ENCODE data around the gene KHNYN.

The KHNYN gene

DNA sequence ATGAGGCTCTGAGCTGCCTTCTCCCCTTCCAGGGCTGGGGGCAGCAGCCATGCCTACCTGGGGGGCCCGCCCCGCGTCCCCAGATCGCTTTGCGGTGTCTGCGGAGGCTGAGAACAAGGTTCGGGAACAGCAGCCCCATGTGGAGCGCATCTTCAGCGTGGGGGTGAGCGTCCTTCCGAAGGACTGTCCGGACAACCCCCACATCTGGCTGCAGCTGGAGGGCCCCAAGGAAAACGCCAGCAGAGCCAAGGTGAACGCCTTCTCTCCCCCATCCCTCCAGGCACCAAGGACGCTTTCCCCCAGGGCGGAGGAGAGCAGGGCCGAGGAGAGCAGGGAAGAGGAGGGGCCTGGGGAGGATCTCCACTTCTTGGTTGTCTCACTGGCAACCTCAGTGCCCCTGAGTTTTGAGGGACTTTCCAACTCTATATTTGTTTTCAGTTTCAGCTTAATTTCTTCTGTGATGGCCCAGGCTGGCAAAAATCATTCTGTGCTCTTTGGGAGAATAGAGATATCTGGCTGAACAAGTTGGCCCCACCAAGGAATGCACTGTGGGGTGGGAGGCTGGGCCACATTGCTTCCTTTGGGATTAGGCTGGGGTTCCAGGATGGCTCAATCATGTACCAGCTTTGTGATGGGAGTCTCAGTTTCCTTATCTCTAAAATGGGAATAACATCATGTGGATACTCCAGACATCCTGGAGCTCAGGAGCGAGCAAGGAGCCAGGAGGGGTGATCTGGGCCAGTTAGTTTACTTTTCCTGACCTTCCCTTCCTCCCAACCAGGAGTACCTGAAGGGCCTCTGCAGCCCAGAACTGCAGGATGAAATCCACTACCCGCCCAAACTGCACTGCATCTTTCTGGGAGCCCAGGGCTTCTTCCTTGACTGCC, 1.2 kb downstream of the KHNYN start:
- DNase-seq (ENCODE audit: extremely low read depth, low read depth): no peak
- TF ChIP-seq, protein P1, sequence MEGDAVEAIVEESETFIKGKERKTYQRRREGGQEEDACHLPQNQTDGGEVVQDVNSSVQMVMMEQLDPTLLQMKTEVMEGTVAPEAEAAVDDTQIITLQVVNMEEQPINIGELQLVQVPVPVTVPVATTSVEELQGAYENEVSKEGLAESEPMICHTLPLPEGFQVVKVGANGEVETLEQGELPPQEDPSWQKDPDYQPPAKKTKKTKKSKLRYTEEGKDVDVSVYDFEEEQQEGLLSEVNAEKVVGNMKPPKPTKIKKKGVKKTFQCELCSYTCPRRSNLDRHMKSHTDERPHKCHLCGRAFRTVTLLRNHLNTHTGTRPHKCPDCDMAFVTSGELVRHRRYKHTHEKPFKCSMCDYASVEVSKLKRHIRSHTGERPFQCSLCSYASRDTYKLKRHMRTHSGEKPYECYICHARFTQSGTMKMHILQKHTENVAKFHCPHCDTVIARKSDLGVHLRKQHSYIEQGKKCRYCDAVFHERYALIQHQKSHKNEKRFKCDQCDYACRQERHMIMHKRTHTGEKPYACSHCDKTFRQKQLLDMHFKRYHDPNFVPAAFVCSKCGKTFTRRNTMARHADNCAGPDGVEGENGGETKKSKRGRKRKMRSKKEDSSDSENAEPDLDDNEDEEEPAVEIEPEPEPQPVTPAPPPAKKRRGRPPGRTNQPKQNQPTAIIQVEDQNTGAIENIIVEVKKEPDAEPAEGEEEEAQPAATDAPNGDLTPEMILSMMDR (IDR thresholded peaks at IDR 0.05; ENCODE audit: low read depth, low read length, missing control alignments): no peak
- peak overlapping the region; percentile 61 for H3K4me3 ChIP-seq (replicated peaks; ENCODE audit: low read depth, low read length)

DNA sequence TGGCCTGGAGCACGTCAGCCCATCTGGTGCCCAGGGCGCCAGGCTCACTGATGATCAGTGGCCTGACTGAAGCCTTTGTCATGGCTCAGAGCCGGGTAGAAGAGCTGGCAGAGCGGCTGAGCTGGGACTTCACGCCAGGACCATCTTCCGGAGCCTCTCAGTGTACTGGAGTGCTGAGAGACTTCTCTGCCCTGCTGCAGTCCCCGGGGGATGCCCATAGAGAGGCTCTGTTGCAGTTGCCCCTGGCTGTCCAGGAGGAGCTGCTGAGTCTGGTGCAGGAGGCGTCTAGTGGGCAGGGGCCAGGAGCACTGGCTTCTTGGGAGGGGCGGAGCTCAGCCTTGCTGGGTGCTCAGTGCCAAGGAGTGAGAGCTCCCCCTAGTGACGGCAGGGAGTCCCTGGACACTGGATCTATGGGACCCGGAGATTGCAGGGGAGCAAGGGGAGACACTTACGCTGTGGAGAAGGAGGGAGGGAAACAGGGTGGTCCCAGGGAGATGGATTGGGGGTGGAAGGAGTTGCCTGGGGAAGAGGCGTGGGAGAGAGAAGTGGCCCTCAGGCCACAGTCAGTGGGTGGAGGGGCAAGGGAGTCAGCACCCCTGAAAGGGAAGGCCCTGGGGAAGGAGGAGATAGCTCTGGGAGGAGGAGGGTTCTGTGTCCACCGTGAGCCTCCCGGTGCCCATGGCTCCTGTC, 2.0 kb downstream of the KHNYN start:
- TF ChIP-seq, protein P1 (IDR thresholded peaks at IDR 0.05; ENCODE audit: low read depth, low read length, missing control alignments): peak; percentile 100
- DNase-seq (ENCODE audit: extremely low read depth, low read depth): peak; percentile 85
- H3K4me3 ChIP-seq (replicated peaks; ENCODE audit: low read depth, low read length): peak overlapping the region; percentile 61

DNA sequence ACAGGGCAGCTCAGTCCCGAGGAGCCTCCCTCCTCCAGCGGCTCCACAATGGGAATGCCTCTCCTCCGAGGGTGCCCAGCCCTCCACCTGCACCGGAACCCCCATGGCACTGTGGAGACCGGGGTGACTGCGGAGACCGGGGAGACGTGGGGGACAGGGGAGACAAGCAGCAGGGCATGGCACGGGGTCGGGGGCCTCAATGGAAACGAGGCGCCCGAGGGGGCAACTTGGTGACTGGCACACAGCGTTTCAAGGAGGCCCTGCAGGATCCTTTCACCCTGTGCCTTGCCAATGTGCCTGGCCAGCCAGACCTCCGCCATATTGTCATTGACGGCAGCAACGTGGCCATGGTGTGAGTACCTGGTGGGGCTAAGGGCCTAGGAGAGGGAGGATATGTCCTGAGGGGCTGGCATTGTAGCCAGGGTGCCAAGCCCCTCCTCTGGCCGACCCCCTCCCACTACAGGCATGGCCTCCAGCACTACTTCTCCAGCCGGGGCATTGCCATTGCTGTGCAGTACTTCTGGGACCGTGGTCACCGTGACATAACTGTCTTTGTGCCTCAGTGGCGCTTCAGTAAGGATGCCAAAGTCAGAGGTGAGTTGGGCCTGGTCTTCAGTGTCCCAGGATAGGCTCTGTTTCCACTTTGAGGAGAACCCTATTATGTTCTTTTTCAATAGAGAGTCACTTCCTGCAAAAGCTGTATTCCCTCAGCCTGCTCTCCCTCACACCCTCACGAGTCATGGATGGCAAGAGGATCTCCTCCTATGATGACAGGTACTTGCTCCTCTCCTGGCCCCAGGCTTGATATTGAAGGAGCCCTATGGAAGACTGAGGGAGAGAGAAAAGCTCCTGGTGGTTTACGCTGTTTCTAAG, 2.7 kb downstream of the KHNYN start:
- TF ChIP-seq, protein P1 (IDR thresholded peaks at IDR 0.05; ENCODE audit: low read depth, low read length, missing control alignments): no peak
- peak overlapping the region; percentile 61 for H3K4me3 ChIP-seq (replicated peaks; ENCODE audit: low read depth, low read length)

DNA sequence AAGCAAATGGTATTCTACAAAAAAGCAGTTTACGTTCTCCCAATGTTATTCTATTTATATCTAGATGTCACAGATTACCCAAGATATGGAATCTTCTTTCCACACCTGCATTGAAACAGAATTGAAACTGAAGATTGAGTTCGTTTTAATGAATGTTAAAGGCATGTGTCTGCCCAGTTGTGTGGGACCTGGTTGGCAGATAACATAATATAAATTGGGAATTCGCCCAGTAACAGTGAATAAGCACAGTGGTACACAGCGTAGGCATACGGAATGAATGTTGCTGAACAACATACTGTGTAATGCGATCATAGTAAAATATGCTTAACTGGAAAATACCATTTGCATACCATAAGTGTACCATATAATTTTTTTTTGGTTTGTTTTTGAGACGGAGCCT, 4.3 kb downstream of the KHNYN start:
- no peak overlapping the region for H3K4me3 ChIP-seq (replicated peaks; ENCODE audit: low read depth, low read length)
- TF ChIP-seq, protein P1 (IDR thresholded peaks at IDR 0.05; ENCODE audit: low read depth, low read length, missing control alignments): no peak
- DNase-seq (ENCODE audit: extremely low read depth, low read depth): no peak

More for the DNA sequence above, 2.7 kb downstream of the KHNYN start:
- DNase-seq (ENCODE audit: extremely low read depth, low read depth): no peak

DNA sequence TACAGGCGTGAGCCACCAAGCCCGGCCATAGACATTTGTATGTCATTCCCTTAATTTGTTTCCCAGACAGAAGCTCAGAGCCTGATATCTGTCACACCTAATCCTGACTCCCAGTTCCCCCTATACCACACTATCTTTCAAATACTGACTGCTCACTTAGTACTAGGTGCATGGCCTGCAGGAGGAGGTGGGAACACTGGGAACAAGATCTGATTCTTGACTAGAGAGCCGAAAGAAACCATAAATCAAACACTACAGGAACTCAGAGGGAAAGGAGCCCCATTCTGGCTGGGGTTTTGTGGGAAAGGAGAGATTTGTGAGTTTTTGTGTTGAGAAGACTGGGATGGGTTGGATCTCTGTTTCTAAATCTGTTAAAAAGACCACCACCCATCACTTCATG, 4.9 kb downstream of the KHNYN start:
- H3K4me3 ChIP-seq (replicated peaks; ENCODE audit: low read depth, low read length): no peak overlapping the region
- DNase-seq (ENCODE audit: extremely low read depth, low read depth): no peak
- TF ChIP-seq, protein P1 (IDR thresholded peaks at IDR 0.05; ENCODE audit: low read depth, low read length, missing control alignments): no peak

DNA sequence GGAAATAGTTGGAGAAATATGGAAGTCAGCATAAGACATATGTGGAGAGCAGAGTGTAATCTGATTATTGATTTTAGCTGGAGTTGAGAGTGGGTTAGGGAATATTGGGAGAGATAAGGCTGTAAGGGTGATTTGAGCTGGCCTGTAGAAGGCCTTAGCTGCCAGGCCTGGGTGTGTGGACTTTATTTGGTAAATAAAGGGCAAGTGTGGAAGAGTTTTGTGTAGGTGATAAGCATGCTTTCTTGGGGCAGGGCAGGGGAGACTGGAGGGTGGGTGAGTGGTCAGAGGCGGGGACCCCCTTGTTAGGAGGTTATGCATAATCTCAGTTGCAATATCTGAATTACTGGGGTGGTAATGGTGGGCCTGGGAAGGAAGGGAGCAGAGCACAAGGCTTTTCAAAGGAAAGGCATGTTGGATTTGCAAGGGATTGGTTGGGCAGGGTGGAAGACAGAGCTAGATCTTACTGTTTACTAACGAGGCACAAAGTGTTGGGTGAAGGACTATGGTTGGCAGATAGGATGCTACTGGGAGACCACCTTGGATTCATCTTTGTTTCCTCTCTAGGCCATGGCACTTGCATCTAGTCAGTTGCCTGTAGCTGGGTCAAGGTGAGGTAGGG, 5.5 kb downstream of the KHNYN start:
- TF ChIP-seq, protein P1 (IDR thresholded peaks at IDR 0.05; ENCODE audit: low read depth, low read length, missing control alignments): no peak
- H3K4me3 ChIP-seq (replicated peaks; ENCODE audit: low read depth, low read length): no peak overlapping the region
- no peak for DNase-seq (ENCODE audit: extremely low read depth, low read depth)
